AG09309 (cell line): Measurements from ENCODE around the gene TOMM20L.
A peak's percentile ranks its signal among the peaks of the same experiment; 100 is the strongest.
"Not testable (repeated sequence)": the region's sequence is repeated elsewhere in the genome, so short reads cannot be mapped to it uniquely, and the experiment has no call there.

ENCODE experiments used
- DNase-seq: peaks from one replicate; pipeline ENCODE4 v3.0.0-alpha.2; 2010; ENCODE audit warnings: low read depth
- H3K4me3 ChIP-seq: 2 replicates; pipeline ENCODE4 v1.5.1; 2011; ENCODE audit warnings: mild to moderate bottlenecking, low read depth, low read length, moderate library complexity; ENCODE audit not compliant: control insufficient read depth
- CTCF ChIP-seq: IDR thresholded peaks from 2 replicates; pipeline ENCODE4 v1.5.1; 2011; ENCODE audit warnings: mild to moderate bottlenecking, low read depth, low read length, inconsistent platforms; ENCODE audit not compliant: insufficient read depth, control insufficient read depth; ENCODE audit errors: missing control alignments

The TOMM20L gene

GRCh38 chr14:58398895-58399294 is 3.2 kb downstream of the TOMM20L start:
- no peak for DNase-seq
- no peak overlapping the region for H3K4me3 ChIP-seq
- no peak for TF ChIP-seq CTCF

- DNase-seq = no peak
- no peak overlapping the region for H3K4me3 ChIP-seq
- TF ChIP-seq CTCF = no peak
These were observed 5.9 kb downstream of the TOMM20L start for GRCh38 chr14:58401587-58401986.

GRCh38 chr14:58408681-58409215 is 13.0 kb downstream of the TOMM20L start:
- DNase-seq = no peak
- H3K4me3 ChIP-seq = no peak overlapping the region
- no peak for TF ChIP-seq CTCF

- no peak overlapping the region for H3K4me3 ChIP-seq
- no peak for DNase-seq
- TF ChIP-seq CTCF = no peak
These were observed 19.1 kb downstream of the TOMM20L start for GRCh38 chr14:58414845-58415244.

GRCh38 chr14:58415636-58416547 is 20.2 kb downstream of the TOMM20L start:
- no peak overlapping the region for H3K4me3 ChIP-seq
- no peak for TF ChIP-seq CTCF
- no peak for DNase-seq

GRCh38 chr14:58416934-58417333 is 21.2 kb downstream of the TOMM20L start:
- not testable (repeated sequence) for H3K4me3 ChIP-seq, DNase-seq

GRCh38 chr14:58426670-58427280 is 31.0 kb downstream of the TOMM20L start:
- peak; percentile 11 for DNase-seq
- TF ChIP-seq CTCF = no peak
- H3K4me3 ChIP-seq = peak overlapping the region; percentile 94
